ENCODE results near the gene FPGT.
"Not testable (repeated sequence)": the region's sequence is repeated elsewhere in the genome, so short reads cannot be mapped to it uniquely, and the experiment has no call there.

FPGT gene

GRCh38 chr1:74197657-74198552, at the start of gene FPGT, which contains the start of gene LRRIQ3:
Gene FPGT, plus strand, starts transcription at chr1:74198242. Its CDS starts 37 bp downstream, at chr1:74198279.
Gene LRRIQ3, minus strand, starts transcription at chr1:74198176. Its CDS starts 14,492 bp downstream, at chr1:74183684.
- DNase-seq (ENCODE audit: low read depth, low spot score): peak; percentile 47

DNA sequence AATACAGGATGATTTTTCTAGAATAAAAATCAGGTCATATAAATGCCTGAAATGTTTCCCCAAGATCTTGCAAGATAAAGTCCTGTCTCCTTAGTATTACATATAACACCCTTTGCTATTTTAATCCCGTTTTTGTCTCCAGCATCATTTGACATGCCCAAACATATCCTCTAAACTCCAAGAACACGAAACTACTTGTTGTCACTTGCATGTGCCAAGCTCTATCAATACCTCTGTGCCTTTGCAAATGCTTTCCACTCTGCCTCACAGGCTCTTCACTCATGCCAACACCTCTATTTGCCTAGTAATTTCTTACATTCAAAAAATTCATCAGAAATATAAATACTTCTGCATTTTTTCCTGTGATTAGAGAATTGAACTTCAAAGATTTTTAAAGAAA, 38.0 kb upstream of the FPGT start:
- DNase-seq (ENCODE audit: low read depth, low spot score): no peak

DNA sequence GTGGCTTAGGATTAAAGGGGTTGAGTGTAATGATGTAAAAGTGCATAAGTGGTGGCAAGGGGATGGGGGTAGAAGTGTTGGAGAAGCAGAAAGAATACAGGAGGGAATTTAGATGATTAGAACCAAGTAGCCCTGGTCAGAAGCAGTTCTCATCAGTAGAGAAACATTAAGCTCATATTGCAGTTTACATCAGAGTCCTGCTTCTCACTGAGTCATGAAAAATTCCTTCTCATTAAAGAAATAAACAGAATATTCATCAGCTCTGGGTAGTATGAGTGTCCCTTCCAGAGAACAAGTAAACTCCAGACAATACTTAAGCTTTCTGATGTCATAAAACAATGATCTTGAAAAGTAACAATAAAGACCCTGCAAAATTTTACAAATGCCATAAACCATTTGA, 36.5 kb upstream of the FPGT start:
- no peak for DNase-seq (ENCODE audit: low read depth, low spot score)

GRCh38 chr1:74162333-74162732, 35.7 kb upstream of the FPGT start:
- no peak for DNase-seq (ENCODE audit: low read depth, low spot score)

- DNase-seq (ENCODE audit: low read depth, low spot score): not testable (repeated sequence)
These were observed 23.6 kb upstream of the FPGT start for GRCh38 chr1:74174423-74174822.

DNA sequence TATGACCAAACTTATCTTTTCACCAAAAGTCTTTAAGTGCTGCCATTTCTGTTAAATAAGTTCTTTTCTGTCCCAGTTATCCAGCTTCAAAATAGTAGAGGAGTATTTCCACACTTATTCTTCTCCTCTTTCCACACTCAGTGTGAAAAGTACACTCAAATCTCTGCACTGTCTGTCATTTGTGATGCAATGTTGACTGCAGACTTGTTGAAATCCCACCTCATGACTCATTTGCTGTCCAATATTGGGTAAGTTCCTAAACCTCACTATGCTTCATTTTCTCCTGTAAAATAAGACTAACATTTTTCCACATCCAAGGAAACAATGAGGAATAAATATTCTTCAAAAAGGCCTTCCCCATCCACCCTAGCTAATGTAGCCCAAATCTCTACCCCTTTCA, 17.6 kb upstream of the FPGT start:
- DNase-seq (ENCODE audit: low read depth, low spot score): no peak

DNA sequence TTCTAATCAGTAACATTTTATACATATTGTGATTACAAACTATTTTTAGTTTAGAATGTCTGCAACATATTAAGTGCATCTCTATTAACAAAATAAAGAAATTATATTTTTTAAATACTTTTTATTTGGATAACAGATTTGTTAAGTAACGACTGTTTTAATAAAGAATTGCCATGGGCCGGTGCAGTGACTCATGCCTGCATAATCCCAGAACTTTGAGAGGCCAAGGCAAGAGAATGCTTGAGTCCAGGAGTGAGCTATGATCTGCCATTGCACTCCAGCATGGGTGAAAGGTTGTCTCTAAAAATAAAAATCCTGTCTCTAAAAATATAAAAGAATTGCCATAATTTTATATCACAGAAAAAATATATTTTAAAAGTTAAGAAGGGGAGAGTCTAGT, 4.1 kb upstream of the FPGT start:
- no peak for DNase-seq (ENCODE audit: low read depth, low spot score)

- DNase-seq (ENCODE audit: low read depth, low spot score): no peak
These were observed 2.7 kb upstream of the FPGT start for GRCh38 chr1:74195339-74195738.

DNA sequence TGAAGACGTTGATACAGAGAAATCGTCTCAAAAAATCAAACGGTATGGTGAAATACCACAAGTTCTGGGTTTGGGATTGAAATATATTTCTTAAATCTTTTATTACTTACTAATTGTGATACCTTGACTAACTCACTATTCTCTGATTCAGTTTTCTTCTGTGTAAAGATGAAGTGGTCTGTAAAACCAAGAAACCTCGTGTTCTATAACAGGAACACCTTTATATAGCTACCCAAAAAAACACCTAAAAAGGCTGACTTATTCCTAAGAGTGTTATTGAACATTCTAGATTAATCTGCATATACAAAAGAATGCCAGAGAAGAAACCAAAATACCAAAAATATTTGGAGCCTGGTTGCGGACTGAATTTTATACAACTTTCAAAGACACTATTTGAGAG, 787 bp upstream of the FPGT start:
- DNase-seq (ENCODE audit: low read depth, low spot score): no peak

DNA sequence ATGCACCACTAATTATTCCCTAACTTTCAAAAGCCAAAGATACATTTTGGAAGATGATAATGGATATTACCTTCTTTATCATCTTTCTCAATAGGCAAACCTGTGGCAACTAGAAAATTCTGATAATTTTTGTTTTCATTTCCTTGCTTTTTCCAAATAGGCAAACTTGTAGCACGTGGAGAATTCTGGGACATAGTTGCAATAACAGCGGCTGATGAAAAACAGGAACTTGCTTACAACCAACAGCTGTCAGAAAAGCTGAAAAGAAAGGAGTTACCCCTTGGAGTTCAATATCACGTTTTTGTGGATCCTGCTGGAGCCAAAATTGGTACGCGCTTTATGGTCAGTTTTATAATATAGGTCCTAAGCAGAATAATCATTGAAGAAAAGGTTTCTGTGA, 1.5 kb downstream of the FPGT start:
- DNase-seq (ENCODE audit: low read depth, low spot score): no peak

DNA sequence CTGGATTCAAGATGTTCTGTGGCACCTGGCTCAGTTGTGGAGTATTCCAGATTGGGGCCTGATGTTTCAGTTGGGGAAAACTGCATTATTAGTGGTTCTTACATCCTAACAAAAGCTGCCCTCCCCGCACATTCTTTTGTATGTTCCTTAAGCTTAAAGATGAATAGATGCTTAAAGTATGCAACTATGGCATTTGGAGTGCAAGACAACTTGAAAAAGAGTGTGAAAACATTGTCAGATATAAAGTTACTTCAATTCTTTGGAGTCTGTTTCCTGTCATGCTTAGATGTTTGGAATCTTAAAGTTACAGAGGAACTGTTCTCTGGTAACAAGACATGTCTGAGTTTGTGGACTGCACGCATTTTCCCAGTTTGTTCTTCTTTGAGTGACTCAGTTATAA, 7.2 kb downstream of the FPGT start:
- DNase-seq (ENCODE audit: low read depth, low spot score): no peak

DNA sequence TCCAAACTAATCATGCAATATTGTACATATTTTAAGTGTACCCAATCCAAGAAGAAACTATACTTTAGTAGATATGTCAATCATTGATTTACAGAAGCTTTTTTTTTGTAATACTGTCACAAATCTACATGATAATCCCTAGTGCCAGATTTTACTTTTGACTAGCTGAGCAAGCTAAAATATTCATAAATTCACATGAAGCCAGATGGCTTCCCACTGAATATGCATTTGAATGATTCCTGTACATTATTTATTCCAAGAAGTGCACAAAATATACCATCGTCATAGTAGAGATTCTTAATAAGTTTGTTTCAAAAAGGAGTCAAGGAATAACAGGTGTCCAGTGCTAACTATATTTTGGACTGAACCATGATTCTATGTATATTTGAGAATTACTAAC, 17.2 kb downstream of the FPGT start:
- DNase-seq (ENCODE audit: low read depth, low spot score): no peak

GRCh38 chr1:74222701-74223100, 24.7 kb downstream of the FPGT start:
- no peak for DNase-seq (ENCODE audit: low read depth, low spot score)

DNA sequence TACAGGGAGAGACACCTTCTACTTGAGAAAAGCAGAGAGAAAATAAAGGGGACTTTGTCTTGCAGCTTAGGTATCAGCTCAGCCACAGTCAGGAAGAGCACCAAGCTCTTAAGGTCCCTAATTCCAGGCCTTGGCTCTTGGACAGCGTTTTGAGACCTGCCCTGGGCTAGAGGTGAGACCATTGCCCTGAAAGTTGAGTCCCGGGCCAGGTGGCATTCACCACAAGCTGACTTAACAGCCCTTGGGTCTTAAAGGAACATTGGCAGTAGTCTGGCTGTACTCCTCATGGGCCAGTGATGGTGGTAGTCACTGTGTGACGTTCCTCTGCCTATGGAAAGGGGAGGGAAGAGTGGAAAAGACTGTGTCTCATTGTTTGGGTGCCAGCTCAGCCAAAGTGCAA, 25.4 kb downstream of the FPGT start:
- no peak for DNase-seq (ENCODE audit: low read depth, low spot score)

DNA sequence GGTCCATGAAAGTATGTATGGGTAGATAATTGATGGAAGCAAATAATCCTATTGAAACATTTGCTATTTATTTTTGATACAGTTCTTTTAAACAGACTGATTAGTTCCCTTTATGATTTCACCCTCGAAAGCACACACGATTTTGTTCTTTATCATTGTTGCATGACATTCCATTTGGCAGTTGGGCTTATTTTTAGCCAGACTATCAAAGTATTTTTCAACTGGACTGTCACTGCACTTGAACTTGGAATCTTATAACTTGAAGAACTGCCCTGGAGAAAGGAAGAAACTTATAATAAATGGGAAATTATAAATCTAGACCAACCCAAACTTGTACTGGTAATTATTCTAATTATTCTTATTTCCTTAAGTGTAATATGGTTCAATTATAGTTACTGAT, 37.1 kb downstream of the FPGT start, which contains the start of gene TNNI3K:
TNNI3K (plus strand) TSS at position 235 of the 400 bp plus-strand sequence; CDS start at position 300, 65 bp downstream.
- DNase-seq (ENCODE audit: low read depth, low spot score): no peak

- DNase-seq (ENCODE audit: low read depth, low spot score): no peak
These were observed 38.4 kb downstream of the FPGT start for GRCh38 chr1:74236440-74236839.

DNA sequence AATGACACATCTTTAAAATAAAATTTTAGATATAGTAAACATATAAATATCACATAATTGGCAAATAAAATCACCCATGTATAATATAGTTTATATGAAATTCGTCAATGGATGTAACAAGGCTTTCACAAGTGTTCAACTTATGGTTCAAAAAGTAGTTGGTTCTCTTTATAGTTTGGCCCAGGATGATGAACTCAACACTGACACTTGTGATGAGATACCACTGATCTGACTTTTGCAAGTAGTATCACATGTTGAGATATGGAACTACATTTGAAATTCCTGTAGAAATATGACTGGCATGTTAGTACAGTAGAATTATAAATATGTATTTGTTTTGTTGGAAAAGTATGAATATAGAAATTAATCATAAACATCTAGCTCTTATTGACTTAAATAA, 39.0 kb downstream of the FPGT start:
- DNase-seq (ENCODE audit: low read depth, low spot score): no peak

GRCh38 chr1:74237787-74238186, 39.7 kb downstream of the FPGT start:
- DNase-seq (ENCODE audit: low read depth, low spot score): no peak

- peak; percentile 74 for DNase-seq (ENCODE audit: low read depth, low spot score)
These were observed 47.2 kb downstream of the FPGT start for GRCh38 chr1:74245168-74245772.

DNA sequence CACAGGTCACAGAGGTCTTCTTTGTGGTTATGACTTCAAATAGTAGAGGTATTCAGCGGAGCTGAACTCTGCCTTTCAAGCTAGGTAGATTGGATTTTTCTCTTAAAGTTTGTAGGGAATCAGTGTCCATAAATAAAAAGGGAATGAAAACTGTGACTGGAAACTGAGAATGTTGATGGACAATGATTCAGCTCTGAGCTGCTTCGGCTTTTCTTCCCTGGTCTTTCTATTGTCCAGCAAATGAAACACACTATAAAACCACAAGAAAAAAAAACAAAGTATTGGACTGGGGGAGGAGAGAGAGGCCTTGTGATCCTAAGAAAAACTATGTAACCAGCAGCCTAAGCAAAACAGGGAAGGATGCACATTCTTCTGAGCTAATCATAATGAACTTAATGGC, 48.3 kb downstream of the FPGT start:
- DNase-seq (ENCODE audit: low read depth, low spot score): no peak

DNA sequence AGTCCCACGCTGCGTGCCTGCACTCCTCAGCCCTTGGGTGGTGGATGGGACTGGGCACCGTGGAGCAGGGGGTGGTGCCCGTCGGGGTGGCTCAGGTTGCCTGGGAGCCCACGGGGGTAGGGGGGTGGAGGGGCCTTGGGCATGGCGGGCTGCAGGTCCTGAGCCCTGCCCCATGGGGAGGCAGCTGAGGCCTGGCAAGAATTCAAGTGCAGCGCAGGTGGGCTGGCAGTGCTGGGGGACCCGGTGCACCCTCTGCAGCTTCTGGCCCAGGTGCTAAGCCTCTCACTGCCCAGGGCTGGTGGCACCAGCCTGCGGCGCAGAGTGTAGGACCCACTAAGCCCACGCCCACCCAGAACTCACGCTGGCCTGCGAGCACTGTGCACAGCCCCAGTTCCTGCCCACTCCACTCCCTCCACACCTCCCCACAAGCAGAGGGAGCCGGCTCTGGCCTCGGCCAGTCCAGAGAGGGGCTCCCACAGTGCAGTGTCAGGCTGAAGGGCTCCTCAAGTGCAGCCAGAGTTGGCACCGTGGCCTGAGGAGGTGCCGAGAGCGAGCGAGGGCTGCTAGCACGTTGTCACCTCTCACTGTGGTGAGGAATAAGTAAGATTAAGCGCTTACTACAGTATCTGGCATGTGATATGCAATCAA, 50.0 kb downstream of the FPGT start:
- no peak for DNase-seq (ENCODE audit: low read depth, low spot score)

DNA sequence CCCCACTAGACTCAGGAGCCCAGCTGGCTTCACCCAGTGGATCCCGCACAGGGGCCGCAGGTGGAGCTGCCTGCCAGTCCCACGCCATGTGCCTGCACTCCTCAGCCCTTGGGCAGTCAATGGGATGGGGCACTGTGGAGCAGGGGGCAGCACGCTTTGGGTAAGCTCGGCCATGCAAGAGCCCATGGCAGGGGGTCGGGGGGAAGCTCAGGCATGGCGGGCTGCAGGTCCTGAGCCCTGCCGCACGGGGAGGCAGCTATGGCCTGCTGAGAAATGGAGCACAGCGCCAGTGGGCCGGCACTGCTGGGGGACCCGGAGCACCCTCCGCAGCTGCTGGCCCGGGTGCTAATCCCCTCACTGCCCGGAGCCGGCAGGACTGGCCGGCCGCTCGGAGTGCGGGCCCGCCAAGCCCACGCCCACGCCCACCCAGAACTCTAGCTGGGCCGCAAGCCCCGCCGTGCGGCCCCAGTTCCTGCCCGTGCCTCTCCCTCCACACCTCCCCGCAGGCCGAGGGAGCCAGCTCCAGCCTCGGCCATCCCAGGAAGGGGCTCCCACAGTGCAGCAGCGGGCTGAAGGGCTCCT, 55.3 kb downstream of the FPGT start:
- DNase-seq (ENCODE audit: low read depth, low spot score): not testable (repeated sequence)
